Type B pancreatic cell (in vitro differentiated cells): ENCODE results near the gene ITGA2. TPM values are rescaled to one million over a fixed set of nuclear protein-coding genes. Genes with fewer than 3 reads are reported as not detected.

Experiments
- DNase-seq: peaks from one replicate; pipeline ENCODE4 v3.0.0; 2021; ENCODE audit warnings: mixed read lengths; ENCODE audit not compliant: unreplicated experiment; ENCODE audit errors: extremely low spot score
- H3K27ac Mint-ChIP-seq: 2 replicates; pipeline ENCODE4 v1.8.0; 2021; ENCODE audit warnings: mild to moderate bottlenecking, mixed read lengths
- H3K27me3 Mint-ChIP-seq: 2 replicates; pipeline ENCODE4 v1.8.0; 2021; ENCODE audit warnings: mixed read lengths
- H3K36me3 Mint-ChIP-seq: 2 replicates; pipeline ENCODE4 v1.8.0; 2021; ENCODE audit warnings: mixed read lengths
- H3K4me1 Mint-ChIP-seq: one replicate; pipeline ENCODE4 v1.8.0; 2021; ENCODE audit warnings: mixed read lengths; ENCODE audit not compliant: unreplicated experiment
- H3K4me3 Mint-ChIP-seq: 2 replicates; pipeline ENCODE4 v1.8.0; 2021; ENCODE audit warnings: mild to moderate bottlenecking, mixed read lengths
- H3K9me3 Mint-ChIP-seq: 2 replicates; pipeline ENCODE4 v1.8.0; 2021; ENCODE audit warnings: mixed read lengths
- CTCF ChIP-seq: fragments of 200-600 bp; sonication (generic); conservative IDR thresholded peaks from 2 replicates; pipeline ENCODE4 v1.5.0; 2021; ENCODE audit warnings: antibody characterized with exemption, mild to moderate bottlenecking
- total RNA-seq: library from RNA; stranded (reverse); gene quantifications from 2 replicates; pipeline ENCODE4 v1.2.1, GENCODE V29; 2021; ENCODE audit warnings: low replicate concordance

The ITGA2 gene
- total RNA-seq, 1 donor from 2014 or later, result 9.5 TPM

- Mint-ChIP-seq H3K36me3 (peaks cover 7% of the 10 kb centered on the region), H3K4me1 (peaks cover 16% of the 10 kb centered on the region), H3K4me3 (no peak overlapping the region), H3K27me3 (no peaks in the 10 kb centered on the region), H3K9me3 (no peaks in the 10 kb centered on the region), H3K27ac (peak overlapping the region; percentile 19)
- no peak for DNase-seq
- no peak for TF ChIP-seq CTCF
These were observed 48.1 kb downstream of the ITGA2 start for GRCh38 chr5:53037141-53037859.

- no peak for TF ChIP-seq CTCF
- Mint-ChIP-seq H3K4me3 (no peak overlapping the region), H3K9me3 (no peaks in the 10 kb centered on the region), H3K4me1 (peaks cover 16% of the 10 kb centered on the region), H3K36me3 (peaks cover 7% of the 10 kb centered on the region), H3K27me3 (no peaks in the 10 kb centered on the region), H3K27ac (peak overlapping the region; percentile 55)
- no peak for DNase-seq
These were observed 49.2 kb downstream of the ITGA2 start for GRCh38 chr5:53038196-53038847.

GRCh38 chr5:53039855-53040254 is 50.7 kb downstream of the ITGA2 start:
- no peak for TF ChIP-seq CTCF
- Mint-ChIP-seq H3K27me3 (no peaks in the 10 kb centered on the region), H3K9me3 (no peaks in the 10 kb centered on the region), H3K27ac (no peak overlapping the region), H3K36me3 (peaks cover 7% of the 10 kb centered on the region), H3K4me1 (peaks cover 11% of the 10 kb centered on the region), H3K4me3 (no peak overlapping the region)
- DNase-seq, result no peak

- no peak for TF ChIP-seq CTCF
- H3K4me3 Mint-ChIP-seq, result no peak overlapping the region
- peaks cover 11% of the 10 kb centered on the region for H3K4me1 Mint-ChIP-seq
- no peaks in the 10 kb centered on the region for H3K9me3 Mint-ChIP-seq
- no peaks in the 10 kb centered on the region for H3K27me3 Mint-ChIP-seq
- peaks cover 3% of the 10 kb centered on the region for H3K36me3 Mint-ChIP-seq
- no peak for DNase-seq
- H3K27ac Mint-ChIP-seq, result no peak overlapping the region
These were observed 52.0 kb downstream of the ITGA2 start for GRCh38 chr5:53041071-53041692.

- Mint-ChIP-seq H3K4me1 (peaks cover 11% of the 10 kb centered on the region), H3K27ac (no peak overlapping the region), H3K9me3 (no peaks in the 10 kb centered on the region), H3K4me3 (no peak overlapping the region), H3K36me3 (no peaks in the 10 kb centered on the region), H3K27me3 (no peaks in the 10 kb centered on the region)
- TF ChIP-seq CTCF, result no peak
- no peak for DNase-seq
These were observed 52.6 kb downstream of the ITGA2 start for GRCh38 chr5:53041740-53042139.
